Activated naive CD8-positive, alpha-beta T cell treated with anti-CD3 and anti-CD28 coated beads, Interleukin-2, amount 10 ng/mL, durations not matched to agents 7 days and 5 days (primary cell): Measurements from ENCODE around the gene LRP8. TPM values are rescaled to one million over a fixed set of nuclear protein-coding genes. Genes with fewer than 3 reads are reported as not detected.

ENCODE experiments used
- ATAC-seq: fragments of 150-1000 bp; cut with Tn5 transposase; one replicate; pipeline ENCODE4 v1.10.0; 2021; ENCODE audit warnings: low read depth, moderate library complexity
- POLR2A ChIA-PET: fragments of 350-600 bp; sonication (Branson Sonifier 250); formaldehyde crosslinking; loops from one replicate; lab custom pipeline; 2021; ENCODE audit warnings: antibody characterized with exemption; lab: Charles Lee
- DNase-seq: peaks from one replicate; pipeline ENCODE4 v3.0.0; 2021
- H3K27ac Mint-ChIP-seq: one replicate; pipeline ENCODE4 v1.8.0; 2022; ENCODE audit warnings: mild to moderate bottlenecking, mixed read lengths
- H3K27me3 Mint-ChIP-seq: one replicate; pipeline ENCODE4 v1.8.0; 2022; ENCODE audit warnings: mild to moderate bottlenecking, moderate library complexity, mixed read lengths
- H3K36me3 Mint-ChIP-seq: one replicate; pipeline ENCODE4 v1.8.0; 2021; ENCODE audit warnings: mild to moderate bottlenecking, mixed read lengths
- H3K4me1 Mint-ChIP-seq: one replicate; pipeline ENCODE4 v1.8.0; 2021; ENCODE audit warnings: mixed read lengths
- H3K4me3 Mint-ChIP-seq: one replicate; pipeline ENCODE4 v1.8.0; 2022; ENCODE audit warnings: mild to moderate bottlenecking, moderate library complexity, mixed read lengths
- H3K9me3 Mint-ChIP-seq: one replicate; pipeline ENCODE4 v1.8.0; 2021; ENCODE audit warnings: mixed read lengths
- total RNA-seq, 2 experiments: library from RNA; stranded (reverse); gene quantifications; one replicate each; pipeline ENCODE4 v1.2.3, GENCODE V29; 2021

The LRP8 gene
- total RNA-seq, 2 experiments from 2014 or later, result 45.0 to 54.3 TPM

DNA sequence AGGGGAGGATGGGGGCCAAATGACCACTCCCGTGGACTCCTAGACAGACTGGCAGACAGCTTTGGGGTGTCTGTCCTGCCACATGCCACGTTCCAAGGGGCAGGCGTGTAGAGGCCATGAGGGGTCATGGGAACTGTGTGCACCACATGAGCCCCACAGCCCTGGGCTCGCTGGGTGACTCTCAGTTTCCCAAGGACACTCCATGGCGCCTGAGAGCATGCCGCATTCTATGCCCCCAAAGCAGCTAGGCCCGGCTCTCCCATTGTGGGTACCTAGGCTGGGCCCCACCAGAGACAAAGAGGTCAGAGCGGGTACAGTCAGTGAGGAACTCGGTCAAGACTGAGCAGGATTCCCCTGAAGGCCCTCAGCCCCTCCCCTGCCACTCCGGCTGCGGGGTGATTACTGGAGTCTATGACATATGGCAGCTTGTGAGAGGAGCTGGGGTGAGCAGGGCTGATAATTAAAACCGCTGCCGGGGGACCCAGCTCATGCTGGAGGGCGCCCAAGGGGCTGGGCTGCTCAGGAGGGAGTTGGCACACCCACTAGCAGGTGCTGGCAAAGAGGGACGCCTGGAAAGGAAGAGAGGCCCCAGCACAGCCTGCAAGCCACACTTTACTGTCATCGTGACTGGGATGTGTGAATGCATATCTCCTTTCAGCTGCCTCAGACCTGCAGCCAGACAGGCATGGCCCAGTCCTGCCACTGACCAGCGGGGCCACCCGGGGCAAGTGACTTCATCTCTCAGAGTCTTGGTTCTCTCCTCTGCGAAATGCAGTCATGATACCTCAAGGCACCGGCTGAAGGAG, 8.4 kb downstream of the LRP8 start:
- ATAC-seq, result no peak
- DNase-seq, result no peak
- Mint-ChIP-seq H3K27ac (no peak overlapping the region), H3K27me3 (no peaks in the 10 kb centered on the region), H3K4me1 (peaks cover 16% of the 10 kb centered on the region), H3K4me3 (no peak overlapping the region), H3K36me3 (peaks cover 7% of the 10 kb centered on the region), H3K9me3 (no peaks in the 10 kb centered on the region)
- POLR2A ChIA-PET, result no interaction called here

DNA sequence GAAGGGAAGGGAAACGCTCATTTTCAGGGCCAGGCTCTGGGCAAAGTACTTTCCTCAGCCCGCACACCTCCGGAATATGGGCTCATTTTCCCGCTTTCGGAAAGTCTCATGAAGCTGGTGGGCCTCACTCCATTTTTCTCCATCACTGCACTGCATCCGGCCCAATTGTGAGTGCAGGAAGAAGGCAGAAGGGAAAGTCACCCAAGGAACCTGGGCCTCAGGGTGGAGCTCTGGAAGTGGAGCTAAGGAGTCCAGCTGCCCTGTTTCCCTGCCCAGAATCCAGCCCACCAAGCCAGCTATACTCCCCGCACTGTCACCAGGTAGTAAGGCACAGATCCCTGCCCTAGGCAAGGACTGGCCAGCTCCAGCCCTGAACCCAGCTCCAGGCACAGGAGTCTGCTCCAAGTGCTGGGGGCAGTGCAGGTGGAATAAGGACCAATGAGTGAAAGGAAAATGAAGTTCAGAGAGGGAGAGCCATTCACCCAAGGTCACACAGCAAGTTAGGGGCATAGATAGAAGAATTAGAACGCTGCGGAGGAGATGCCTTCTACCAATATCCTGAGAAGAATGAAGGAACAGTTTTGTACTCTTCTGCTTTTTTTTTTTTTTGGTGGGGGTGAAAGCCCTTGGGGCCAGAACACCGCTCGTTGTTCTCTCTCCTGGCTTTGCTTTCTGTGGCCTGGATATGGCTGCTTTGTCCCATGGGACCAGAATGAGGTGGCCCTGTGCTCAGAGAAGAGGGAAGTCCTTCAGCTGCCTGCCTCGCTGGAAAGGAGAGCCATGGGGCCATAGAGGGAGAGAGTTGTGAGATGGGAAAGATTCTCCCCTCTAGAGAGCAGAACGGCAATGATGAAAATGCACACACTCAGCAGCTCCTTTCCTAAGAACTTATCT, 10.0 kb downstream of the LRP8 start:
- Mint-ChIP-seq H3K9me3 (no peaks in the 10 kb centered on the region), H3K27ac (peak overlapping the region; percentile 21)

DNA sequence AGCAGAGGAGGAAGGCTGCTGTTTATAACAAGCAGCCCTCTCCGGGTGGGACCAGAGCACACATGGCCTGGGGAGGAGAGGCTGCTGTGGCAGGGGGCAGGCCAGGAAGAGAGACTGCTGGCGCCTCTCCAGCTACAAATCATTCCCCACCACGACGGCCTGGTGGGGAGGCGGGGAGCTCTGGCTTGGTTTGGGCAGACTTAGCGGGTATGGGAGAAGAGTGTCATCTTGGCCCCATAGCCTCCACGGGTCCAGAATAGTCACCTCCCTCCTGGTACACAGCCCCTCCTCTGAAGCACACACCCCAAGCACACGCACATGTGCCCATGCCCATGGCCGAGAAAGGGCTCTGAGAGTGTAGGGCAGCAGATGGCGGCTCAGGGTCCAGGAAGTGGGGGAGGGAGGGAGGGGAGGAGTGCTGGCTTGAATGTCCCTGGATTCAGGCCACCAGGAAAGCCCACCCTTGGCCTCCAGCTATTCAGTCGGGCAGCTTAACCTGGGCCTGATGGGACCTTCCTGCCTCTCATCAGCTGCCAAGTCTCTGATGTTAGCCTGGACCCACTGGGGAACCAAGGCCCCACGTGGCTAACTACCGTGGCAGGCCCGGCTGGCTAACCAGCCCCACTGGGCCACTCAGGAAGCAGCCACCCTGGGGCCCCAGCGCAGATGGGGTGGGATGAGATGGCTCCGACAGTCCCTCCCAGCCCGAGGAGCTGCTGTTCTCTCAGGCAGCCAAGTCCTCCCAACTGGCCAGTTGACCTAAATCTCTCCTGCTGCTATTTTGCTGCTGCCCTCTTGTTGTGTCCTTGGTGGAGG, 10.9 kb downstream of the LRP8 start:
- DNase-seq, result no peak
- POLR2A ChIA-PET, result interaction anchor here (0.7 to 1.5 kb wide), 3 partner anchors 9 to 35 kb away, joined by 3 read pairs; no protein-coding TSS in a partner anchor
- Mint-ChIP-seq H3K27ac (peak overlapping the region; percentile 72), H3K36me3 (peaks cover 6% of the 10 kb centered on the region), H3K4me1 (peaks cover 7% of the 10 kb centered on the region), H3K27me3 (no peaks in the 10 kb centered on the region), H3K4me3 (no peak overlapping the region), H3K9me3 (no peaks in the 10 kb centered on the region)
- no peak for ATAC-seq

More for the DNA sequence above, 10.0 kb downstream of the LRP8 start:
- ATAC-seq, result no peak
- no peaks in the 10 kb centered on the region for H3K27me3 Mint-ChIP-seq
- H3K36me3 Mint-ChIP-seq, result peaks cover 6% of the 10 kb centered on the region
- H3K4me1 Mint-ChIP-seq, result peaks cover 13% of the 10 kb centered on the region
- H3K4me3 Mint-ChIP-seq, result no peak overlapping the region
- POLR2A ChIA-PET, result interaction anchor here (1.1 to 1.5 kb wide), 2 partner anchors 8 to 36 kb away, joined by 3 read pairs; no protein-coding TSS in a partner anchor
- DNase-seq, result no peak

DNA sequence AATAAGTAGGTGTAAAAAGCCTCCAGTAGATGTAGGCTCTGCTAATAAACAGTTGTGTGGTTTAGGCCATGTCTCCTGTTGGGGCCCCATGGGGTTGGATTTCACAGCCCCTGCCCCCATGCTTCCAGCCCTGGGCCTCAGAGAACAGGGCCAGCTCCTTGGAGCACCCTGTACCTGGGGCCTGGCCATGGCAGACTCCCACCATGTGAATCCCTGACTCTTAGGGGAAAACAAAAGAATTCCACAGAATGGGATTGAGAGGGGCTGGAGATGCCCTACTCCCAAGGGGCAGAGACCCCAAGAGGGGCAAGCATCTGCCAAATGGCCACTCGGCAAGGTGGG, 11.5 kb downstream of the LRP8 start:
- Mint-ChIP-seq H3K27ac (peak overlapping the region; percentile 72), H3K36me3 (peaks cover 9% of the 10 kb centered on the region), H3K9me3 (no peaks in the 10 kb centered on the region), H3K4me1 (peaks cover 11% of the 10 kb centered on the region), H3K27me3 (no peaks in the 10 kb centered on the region), H3K4me3 (no peak overlapping the region)
- POLR2A ChIA-PET, result interaction anchor here (0.7 to 1.5 kb wide), 2 partner anchors 9 to 34 kb away, joined by 3 read pairs; no protein-coding TSS in a partner anchor
- ATAC-seq, result no peak
- no peak for DNase-seq

DNA sequence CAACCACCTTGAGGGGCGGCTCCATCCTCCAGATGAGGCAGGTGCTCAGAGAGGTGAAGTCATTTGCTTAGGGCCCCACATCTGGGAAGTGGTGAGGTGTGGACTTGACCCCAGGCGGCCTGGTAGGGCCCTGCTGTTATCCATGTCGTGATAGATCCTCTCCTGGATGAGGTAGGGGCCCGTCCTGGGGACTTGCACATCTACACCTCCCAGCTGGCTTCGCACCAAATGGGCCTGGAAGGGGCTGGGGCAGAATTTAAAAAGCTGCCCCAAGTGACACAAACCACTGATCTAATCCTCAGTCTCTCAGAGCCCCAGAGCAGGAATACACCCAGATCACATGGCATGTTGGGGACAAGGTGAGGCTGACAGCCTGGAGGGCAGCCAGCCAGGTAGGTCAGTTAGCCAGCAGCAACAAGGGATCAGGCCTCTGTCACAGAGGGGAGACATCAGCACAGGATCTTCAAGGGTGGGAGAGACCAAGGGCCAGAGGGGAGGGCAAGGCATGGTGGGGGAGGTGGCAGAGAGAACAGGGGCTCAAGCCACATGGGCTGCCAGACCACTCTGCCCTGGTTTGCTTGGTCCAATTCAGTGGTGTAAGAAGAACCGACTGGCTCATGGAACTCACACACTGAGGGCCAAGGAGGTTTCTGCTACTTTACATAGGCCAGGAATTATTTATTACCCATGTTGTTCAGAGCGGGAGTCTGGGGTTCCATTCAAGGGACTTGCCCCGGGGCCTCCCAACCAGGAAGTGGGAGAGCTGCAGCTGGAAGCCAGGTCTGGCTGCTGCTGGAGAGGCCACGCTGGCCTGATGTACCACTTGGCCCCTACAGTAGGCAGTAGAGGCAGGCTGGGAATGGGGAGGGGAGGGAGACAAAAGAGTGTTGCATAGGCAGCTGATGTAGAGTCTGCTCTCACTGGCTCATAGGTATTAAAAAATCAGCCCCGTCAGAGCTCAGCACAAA, 12.1 kb downstream of the LRP8 start:
- POLR2A ChIA-PET, result interaction anchor here (0.7 kb wide), 1 partner anchor 10 kb away, joined by 3 read pairs; no protein-coding TSS in a partner anchor
- DNase-seq, result no peak
- Mint-ChIP-seq H3K27ac (peak overlapping the region; percentile 72), H3K9me3 (no peaks in the 10 kb centered on the region), H3K36me3 (peaks cover 5% of the 10 kb centered on the region), H3K4me3 (no peak overlapping the region), H3K4me1 (peaks cover 11% of the 10 kb centered on the region), H3K27me3 (no peaks in the 10 kb centered on the region)
- ATAC-seq, result no peak

DNA sequence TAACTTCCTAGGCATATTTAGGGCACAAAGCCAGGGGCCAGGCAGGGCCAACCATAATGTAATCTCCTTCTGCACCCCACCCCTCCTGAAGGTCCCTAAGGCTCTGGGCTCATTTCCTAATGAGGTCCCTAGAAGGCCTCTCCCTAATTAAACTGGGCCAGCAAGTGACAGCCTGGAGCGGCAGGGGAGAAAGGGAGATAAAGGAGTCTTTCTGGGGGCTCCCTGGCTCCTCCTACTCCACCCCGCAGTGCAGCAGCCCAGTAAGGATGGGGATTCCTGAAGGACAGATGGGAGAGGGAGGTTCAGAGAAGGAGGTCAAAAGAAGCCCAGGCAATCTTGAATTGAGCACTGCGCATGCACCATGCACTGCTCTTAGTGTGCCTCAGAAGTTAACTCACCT, 12.8 kb downstream of the LRP8 start:
- POLR2A ChIA-PET, result interaction anchor here (0.8 to 1.0 kb wide), 2 partner anchors 12 to 53 kb away, joined by 3 read pairs; no protein-coding TSS in a partner anchor
- DNase-seq, result no peak
- peaks cover 10% of the 10 kb centered on the region for H3K4me1 Mint-ChIP-seq
- H3K4me3 Mint-ChIP-seq, result no peak overlapping the region
- H3K9me3 Mint-ChIP-seq, result no peaks in the 10 kb centered on the region
- peaks cover 5% of the 10 kb centered on the region for H3K36me3 Mint-ChIP-seq
- H3K27ac Mint-ChIP-seq, result no peak overlapping the region
- H3K27me3 Mint-ChIP-seq, result no peaks in the 10 kb centered on the region
- no peak for ATAC-seq

DNA sequence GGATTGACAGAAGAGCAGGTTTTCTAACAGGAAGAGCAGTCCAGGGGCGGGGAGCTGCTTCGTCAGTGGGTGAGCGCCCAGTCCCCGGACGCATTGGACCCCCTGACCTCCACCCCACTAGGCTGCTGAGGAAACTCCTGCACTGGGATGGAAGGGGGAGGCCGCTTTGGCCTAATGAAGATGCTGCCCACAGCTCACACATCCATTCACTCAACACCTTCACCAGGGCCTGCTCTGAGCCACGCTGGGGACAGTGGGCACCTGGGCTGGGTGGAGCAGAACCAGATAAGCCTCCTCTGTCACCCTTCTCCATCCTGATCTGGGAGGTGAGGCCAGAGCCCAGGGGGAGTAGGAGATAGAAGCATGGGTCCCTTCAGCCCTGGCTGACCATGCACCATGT, 13.3 kb downstream of the LRP8 start:
- no peaks in the 10 kb centered on the region for H3K9me3 Mint-ChIP-seq
- H3K36me3 Mint-ChIP-seq, result peaks cover 5% of the 10 kb centered on the region
- H3K27me3 Mint-ChIP-seq, result no peaks in the 10 kb centered on the region
- no peak for ATAC-seq
- POLR2A ChIA-PET, result interaction anchor here (0.8 to 1.0 kb wide), 2 partner anchors 12 to 54 kb away, joined by 3 read pairs; no protein-coding TSS in a partner anchor
- H3K4me1 Mint-ChIP-seq, result peaks cover 10% of the 10 kb centered on the region
- no peak overlapping the region for H3K27ac Mint-ChIP-seq
- no peak for DNase-seq
- no peak overlapping the region for H3K4me3 Mint-ChIP-seq

DNA sequence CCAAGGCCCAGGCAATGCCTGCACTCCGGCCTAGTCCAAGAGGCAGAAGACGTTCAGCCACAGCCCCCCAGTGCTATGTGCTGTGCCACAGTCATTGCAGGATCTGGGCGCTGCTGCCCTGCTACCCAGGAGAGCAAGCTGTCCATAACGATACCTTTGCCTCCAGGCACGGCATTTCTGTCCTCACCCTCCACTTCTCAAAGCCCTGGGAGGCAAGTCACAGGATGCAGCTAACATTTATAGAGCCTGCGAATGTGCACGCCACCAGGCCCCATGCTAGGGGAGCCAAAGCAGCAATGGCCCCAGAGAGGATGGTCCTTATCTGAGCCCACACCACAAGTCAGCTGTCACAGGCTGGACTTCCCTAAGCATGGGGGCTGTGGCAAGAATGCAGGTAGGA, 13.8 kb downstream of the LRP8 start:
- Mint-ChIP-seq H3K4me1 (peaks cover 10% of the 10 kb centered on the region), H3K27me3 (no peaks in the 10 kb centered on the region)
- POLR2A ChIA-PET, result interaction anchor here (0.8 to 1.0 kb wide), 2 partner anchors 13 to 54 kb away, joined by 3 read pairs; no protein-coding TSS in a partner anchor

DNA sequence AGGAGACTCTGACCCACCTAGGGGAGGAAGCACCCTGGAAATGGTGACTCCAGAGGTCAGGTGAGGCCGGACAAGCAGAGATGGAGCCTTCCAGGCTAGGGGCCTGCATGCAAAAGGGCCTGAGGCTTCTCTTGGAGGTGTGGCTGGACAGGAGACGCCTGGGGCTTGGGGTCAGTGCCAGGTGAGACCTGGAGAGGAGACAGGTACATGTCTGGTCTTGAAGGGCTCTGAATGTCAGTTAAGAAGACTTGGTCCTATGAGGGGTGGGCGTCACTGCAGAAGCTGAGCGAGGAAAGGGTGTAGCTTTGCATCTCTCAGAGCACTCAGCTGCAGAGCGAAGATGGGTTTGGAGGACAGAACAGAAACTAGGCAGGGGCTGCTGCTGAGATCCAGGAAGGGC, 14.3 kb downstream of the LRP8 start:
- H3K27me3 Mint-ChIP-seq, result no peaks in the 10 kb centered on the region
- no peak for DNase-seq
- H3K27ac Mint-ChIP-seq, result no peak overlapping the region
- no peaks in the 10 kb centered on the region for H3K9me3 Mint-ChIP-seq
- POLR2A ChIA-PET, result no interaction called here
- no peak overlapping the region for H3K4me3 Mint-ChIP-seq
- peaks cover 10% of the 10 kb centered on the region for H3K4me1 Mint-ChIP-seq
- H3K36me3 Mint-ChIP-seq, result peaks cover 5% of the 10 kb centered on the region
- ATAC-seq, result no peak

More for the DNA sequence above, 13.8 kb downstream of the LRP8 start:
- no peak for DNase-seq
- H3K36me3 Mint-ChIP-seq, result peaks cover 5% of the 10 kb centered on the region
- no peak overlapping the region for H3K4me3 Mint-ChIP-seq
- no peak for ATAC-seq
- no peak overlapping the region for H3K27ac Mint-ChIP-seq
- H3K9me3 Mint-ChIP-seq, result no peaks in the 10 kb centered on the region

DNA sequence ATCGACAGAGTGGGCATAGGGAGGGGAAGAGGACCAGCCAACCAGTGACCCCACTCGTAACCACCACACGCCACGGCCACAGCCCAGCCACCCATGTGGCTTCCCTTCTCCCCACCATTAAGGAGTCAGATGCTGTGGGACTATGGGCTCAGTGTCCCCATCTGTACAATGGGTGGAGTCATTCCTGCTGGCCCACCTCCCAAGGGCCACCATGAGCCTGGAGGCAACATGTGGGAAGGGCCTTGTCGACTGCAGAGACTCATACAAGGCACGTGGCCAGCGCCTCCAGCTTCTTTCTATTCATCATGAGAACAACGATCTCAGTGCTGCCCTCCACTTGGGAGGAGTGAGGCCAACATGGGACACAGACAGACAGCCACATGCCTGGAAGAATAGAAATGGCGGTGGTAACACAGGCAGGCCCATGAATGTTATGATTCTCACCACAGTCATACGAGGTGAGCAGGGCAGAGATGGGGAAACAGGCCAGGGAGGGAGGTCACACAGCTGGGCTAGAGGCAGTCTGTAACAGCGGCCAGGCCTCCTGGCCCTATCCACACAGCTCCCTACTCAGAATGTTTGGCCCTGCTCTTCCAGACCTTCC, 16.1 kb downstream of the LRP8 start:
- no peaks in the 10 kb centered on the region for H3K9me3 Mint-ChIP-seq
- peaks cover 15% of the 10 kb centered on the region for H3K4me1 Mint-ChIP-seq
- no peak overlapping the region for H3K4me3 Mint-ChIP-seq
- POLR2A ChIA-PET, result interaction anchor here (0.8 to 1.0 kb wide), 2 partner anchors 15 to 85 kb away, joined by 3 read pairs; no protein-coding TSS in a partner anchor
- H3K27ac Mint-ChIP-seq, result peak overlapping the region; percentile 78
- H3K27me3 Mint-ChIP-seq, result no peaks in the 10 kb centered on the region
- DNase-seq (no peak), ATAC-seq (no peak)
- peaks cover 7% of the 10 kb centered on the region for H3K36me3 Mint-ChIP-seq

DNA sequence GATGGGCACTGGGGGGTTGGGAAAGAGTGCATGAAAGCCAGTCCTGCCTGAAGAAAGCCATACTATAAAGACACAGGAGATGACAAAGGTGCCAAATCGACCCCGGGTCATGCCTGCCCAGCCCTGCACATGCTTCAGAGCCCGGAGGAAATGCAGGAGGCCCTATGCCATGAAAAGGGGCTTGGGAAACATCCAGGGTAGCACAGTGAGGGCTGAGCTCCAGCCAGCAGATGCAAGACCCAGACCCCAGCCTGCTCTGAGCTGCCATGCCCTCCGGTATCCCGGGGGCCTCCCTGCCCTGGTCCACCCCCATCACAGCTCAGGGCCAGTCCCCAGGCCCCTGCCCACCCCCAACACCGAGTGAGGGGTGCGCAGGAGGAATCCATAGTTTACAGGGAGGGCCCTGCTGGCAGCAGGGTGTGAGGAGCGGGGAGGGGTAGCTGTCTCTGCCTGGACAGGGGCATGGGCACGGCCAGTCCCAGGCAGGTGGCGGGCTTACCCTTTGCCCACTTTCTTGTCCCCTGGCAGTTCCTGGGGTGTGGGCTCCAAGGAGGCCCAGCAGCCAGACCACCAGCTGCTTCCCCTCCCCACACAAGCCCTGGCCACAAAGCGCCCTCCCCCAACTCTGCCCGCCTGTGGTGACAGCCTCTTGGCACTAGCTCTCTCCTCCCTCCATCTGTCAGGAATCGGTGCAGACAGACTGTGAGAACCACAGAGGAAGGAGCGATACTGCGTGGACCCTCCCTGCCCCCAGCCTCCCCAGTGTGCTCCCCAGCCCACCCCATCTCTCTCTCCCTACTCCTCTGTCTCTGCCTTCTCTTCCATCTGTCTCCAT, 16.8 kb downstream of the LRP8 start:
- Mint-ChIP-seq H3K27ac (peak overlapping the region; percentile 78), H3K9me3 (no peaks in the 10 kb centered on the region), H3K4me1 (peaks cover 23% of the 10 kb centered on the region), H3K4me3 (no peak overlapping the region), H3K36me3 (peaks cover 7% of the 10 kb centered on the region), H3K27me3 (no peaks in the 10 kb centered on the region)
- ATAC-seq (no peak), DNase-seq (no peak)
- POLR2A ChIA-PET, result interaction anchor here (1.0 kb wide), 1 partner anchor 15 kb away, joined by 3 read pairs; no protein-coding TSS in a partner anchor
